NCI-H510A treated with DMSO at 0.1 percent for 48 hours (cell line): Measurements from ENCODE around the gene NEK9.
"Not testable (repeated sequence)": the region's sequence is repeated elsewhere in the genome, so short reads cannot be mapped to it uniquely, and the experiment has no call there.

Experiments used
- DNase-seq: peaks from one replicate; lab custom pipeline; 2025; lab: John Stamatoyannopoulos, UW

The NEK9 gene

DNA sequence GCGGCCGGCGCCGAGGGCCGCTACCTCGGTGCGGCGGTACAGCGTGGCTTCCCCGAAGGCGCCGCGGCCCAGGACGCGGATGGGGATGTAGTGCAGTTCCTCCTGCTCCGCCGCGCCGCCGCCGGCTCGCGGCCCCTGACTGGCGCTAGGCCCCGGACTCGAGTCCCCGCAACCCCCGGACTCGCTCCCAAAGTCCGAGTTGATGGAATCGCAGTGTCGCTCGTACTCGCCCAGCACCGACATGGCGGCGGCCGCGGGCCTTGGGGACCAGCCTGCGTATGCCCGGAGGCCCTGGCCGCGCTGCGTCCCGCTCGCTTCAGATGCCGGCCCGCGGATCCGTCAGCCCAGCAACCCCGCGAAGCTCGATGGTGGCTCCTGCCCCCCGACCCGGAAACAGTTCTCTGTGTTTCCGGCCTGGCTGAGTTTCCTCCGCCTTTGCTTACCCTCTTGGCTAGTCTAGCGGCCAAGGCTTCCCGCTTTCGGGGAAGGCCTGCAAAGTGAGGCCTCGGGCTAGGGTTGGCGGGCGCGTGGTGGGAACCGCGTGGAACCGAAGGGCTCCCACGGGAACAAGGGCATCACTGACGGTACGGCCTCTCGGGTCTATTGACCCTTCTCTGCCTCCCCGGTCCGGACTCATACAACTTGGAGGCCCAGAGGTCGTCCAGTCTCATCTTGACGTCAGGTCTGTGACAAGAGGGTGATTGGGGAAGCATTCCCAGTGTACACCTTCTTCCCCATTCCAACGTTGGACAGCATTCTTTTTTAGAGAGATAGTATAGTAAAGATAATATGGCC lies at the start of gene NEK9:
Gene NEK9 (minus strand): TSS at position 370 of the 795 bp plus-strand sequence. CDS start 127 bp downstream, at position 243.
- DNase-seq, result peak; percentile 76

DNA sequence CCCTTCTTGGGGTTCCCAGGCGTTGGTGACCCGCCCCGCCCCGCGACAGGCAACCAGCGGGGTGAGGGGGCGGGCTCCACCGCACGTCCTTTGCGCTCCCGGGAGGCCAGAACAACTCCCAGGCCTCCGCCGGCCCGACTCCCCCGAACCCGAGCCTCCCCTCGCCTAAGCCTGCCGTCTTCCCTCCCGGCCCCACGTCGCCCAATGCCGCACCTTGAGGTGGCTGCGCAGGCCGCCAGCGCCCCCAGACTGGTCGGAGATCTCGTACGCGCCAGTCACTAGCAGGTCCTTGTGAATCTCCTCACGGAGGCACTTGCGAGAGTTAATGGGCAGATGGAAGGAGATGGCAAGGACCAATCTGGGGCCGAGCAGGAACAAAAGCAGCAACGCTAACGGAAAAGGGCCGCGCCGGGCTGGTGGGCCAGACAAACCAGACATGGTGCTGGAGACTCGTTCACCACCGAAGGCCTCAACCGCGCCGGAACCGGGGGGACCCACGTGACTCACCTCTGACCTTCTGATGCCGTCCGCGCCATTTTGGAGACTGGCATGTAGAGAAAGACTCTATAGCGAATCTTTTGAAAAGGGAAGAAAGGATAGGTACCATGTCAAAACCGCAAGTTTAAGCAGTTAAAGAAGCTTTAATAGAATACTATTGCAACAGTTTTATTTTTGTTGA lies 49.4 kb upstream of the NEK9 start, which contains the start of gene TMED10:
Gene TMED10 (minus strand): TSS at position 471 of the 679 bp plus-strand sequence. CDS start 33 bp downstream, at position 438.
- peak; percentile 98 for DNase-seq

DNA sequence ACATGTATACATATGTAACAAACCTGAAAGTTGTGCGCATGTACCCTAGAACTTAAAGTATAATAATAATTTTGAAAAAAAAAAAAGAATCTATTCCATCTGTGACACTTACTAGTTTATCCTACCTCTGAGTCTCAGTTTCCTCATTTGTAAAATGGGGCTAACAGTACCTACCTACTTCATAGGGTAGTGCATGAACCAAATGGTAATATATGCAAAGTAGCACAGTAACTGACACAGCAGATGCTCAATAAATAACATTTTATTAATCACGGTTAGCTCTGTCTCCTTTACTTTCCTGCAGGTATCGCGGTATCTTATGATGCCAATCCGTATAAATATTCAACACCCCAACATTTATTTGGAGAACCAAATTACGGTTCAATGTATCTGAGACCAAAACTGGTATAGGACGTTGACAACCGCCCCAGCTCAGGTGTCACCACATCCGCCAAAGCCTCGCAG lies 48.9 kb upstream of the NEK9 start:
- peak; percentile 53 for DNase-seq

GRCh38 chr14:75174066-75174465 lies 47.2 kb upstream of the NEK9 start:
- no peak for DNase-seq

DNA sequence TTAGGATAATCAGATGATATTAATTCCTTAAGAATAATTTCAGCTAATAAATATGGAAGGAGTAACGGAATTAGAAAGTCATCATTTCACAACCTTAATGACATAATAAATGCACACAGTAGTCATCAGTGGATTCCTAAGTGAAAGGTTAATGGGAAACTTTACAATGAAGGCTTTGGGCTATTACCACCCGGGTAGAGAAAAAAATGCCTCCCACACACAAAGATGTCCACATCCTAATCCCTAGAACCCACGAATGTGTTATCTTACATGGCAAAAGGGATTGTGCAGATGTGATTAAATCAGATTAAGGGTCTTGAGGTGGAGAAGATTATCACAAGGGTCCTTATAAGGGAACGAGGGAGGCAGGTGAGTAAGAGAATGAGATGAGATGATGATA lies 43.9 kb upstream of the NEK9 start:
- no peak for DNase-seq

DNA sequence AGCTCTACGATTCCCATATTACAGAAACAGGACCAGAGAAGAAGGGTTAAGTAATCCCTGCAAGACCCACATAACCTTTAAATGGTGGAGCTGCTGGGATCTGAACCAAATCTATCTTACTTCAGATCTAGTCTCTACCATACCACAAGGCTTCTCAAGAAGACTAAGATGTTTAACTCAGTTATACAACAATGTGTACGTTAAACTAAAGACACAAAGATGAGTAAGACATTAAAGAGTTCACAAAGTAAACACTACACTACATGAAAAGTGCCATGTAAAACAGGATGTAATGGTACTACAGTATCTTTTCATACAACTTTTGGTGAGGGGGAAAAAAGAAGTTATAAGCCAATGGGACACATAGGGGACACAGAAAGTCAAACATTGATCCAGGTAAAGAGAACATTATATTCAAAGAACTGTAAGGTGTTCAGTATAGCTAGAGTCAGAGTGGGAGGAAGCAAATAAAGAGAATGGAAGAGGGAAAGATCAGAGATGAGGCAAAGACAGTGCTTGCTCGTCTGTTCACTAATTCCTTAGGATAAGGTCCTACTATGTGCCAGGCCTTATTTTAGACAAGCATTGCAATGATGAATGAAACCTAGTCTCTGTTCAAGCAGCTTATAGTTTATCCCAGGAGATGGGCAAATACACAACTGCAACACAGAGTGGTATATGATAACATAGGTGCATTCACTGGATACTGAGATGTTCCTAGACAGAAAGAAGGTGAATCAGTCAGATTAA lies 41.9 kb upstream of the NEK9 start:
- no peak for DNase-seq

- DNase-seq, result no peak
Measured at GRCh38 chr14:75167325-75167724, 40.5 kb upstream of the NEK9 start.

- DNase-seq, result no peak
Measured at GRCh38 chr14:75165586-75166391, 38.9 kb upstream of the NEK9 start.

GRCh38 chr14:75164809-75165208 lies 38.0 kb upstream of the NEK9 start:
- DNase-seq, result no peak

GRCh38 chr14:75163677-75164076 lies 36.8 kb upstream of the NEK9 start:
- DNase-seq, result no peak

DNA sequence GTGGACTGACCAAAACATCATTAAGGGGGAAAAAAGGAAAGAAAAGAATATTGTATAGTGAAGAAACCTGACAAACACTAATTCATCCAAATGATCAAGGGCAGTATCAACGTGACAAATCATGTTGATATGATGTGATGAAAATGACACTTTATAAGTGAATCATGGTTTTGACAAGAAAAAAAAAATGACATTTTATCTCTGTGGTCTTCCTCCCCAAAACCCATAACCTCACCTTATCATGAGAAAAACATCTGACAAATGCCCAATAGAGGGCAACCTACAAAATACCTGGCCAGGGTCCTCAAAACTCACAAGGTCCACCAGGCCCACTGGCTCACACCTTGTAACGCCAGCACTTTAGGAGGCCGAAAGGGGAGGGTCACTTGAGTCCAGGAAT lies 35.8 kb upstream of the NEK9 start:
- no peak for DNase-seq

DNA sequence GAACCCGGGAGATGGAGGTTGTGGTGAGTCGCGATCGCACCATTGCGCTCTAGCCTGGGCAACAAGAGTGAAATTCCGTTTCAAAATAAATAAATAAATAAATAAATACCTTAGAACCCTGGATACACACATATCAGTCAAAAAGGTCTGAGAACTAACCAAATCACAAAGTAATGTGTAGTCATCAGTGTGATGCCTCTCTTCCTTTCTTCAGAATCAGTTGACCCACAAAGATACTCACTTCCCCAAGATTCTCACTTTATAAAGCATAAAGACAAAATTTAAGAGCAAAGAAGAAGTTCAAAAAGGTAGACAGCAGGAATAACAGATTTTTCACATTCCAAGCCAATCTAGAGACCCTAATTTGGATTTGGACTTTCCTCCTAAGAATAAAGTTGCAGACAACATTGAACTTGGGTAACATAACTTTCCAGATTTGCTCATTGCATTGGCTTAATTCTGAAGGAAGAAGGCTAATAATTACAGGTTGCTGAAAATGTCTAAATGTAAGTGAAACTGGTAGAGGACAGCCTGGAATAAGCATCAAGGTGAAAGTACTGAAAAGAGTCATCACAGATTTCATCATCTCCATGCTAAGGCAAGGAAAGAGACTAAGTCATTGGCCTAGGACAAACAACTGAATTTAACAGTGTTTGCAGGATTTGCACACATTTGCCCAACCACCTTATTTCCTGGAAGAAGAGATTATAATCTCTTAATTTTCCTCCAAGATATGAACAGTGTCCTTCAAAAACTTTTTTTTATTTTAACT lies 32.2 kb upstream of the NEK9 start:
- no peak for DNase-seq

DNA sequence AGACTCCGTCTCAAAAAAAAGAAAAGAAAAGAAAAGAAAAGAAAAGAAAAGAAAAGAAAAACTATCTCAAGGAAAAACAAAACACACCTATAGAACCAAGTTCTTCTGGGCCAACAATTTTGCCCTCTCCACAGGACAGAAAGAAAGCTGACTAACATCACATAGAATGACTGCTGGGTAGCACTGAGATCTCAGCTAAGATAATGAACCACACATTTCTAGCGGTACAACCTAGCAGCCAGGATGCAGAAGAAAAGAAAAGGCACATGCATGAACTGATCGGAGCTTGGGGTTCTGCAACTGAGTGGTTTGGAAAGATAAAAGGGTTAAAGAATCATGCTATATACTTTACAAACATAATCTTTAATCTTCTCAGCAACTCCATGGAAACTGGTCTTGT lies 30.1 kb upstream of the NEK9 start:
- no peak for DNase-seq

- no peak for DNase-seq
Measured at GRCh38 chr14:75156111-75156510, 29.3 kb upstream of the NEK9 start.

DNA sequence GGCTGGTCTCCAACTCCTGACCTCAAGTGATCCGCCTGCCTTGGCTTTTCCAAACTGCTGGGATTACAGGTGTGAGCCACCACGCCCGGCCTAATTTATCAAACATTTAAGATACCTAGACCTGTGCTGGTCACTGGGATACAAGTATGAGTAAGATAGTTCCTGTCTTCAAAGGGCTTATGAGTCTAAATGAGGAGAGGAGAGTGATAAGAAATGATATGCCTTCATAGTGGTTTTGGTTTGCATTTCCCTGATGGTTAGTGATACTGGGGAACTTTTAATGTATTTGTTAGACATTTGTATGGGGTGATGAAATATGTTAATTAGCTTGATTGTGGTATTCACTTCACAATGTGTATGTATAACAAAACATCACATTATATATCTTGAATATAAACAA lies 28.3 kb upstream of the NEK9 start:
- no peak for DNase-seq

- no peak for DNase-seq
Measured at GRCh38 chr14:75153295-75153694, 26.4 kb upstream of the NEK9 start.

GRCh38 chr14:75151851-75152250 lies 25.0 kb upstream of the NEK9 start:
- no peak for DNase-seq

DNA sequence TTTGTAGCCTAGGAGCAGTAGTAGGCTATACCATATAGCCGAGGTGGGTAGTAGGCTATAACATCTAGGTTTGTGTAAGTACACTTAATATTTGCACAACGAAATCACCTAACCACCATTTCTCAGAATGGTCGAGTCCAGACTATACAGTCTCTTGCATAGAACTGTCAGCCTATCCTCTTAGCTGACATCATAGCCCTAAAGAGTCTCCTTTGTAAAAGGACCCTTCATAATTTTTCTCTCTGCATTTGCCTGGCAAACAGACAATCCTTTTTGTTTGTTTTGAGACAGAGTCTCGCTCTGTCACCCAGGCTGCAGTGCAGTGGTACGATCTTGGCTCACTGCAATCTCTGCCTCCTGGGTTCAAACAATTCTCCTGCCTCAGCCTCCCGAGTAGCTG lies 23.8 kb upstream of the NEK9 start:
- DNase-seq, result not testable (repeated sequence)

DNA sequence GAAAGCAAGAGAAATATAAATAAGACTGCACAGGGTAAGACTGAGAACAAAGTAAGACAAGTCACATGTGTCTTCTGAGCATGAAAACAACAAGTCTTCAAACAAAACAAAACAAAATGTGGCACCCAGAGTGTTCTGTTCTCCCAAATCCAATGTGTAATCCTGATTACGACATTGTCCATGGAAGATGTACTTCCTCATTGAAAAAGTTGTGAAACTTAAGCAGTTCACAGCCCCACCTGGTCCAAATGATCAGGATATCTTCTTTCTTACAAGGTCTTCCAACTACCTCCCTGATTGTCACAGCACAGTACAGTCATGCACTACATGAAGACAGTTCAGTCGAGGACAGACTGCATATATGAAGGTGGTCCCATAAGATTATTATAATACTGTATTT lies 23.3 kb upstream of the NEK9 start:
- no peak for DNase-seq

DNA sequence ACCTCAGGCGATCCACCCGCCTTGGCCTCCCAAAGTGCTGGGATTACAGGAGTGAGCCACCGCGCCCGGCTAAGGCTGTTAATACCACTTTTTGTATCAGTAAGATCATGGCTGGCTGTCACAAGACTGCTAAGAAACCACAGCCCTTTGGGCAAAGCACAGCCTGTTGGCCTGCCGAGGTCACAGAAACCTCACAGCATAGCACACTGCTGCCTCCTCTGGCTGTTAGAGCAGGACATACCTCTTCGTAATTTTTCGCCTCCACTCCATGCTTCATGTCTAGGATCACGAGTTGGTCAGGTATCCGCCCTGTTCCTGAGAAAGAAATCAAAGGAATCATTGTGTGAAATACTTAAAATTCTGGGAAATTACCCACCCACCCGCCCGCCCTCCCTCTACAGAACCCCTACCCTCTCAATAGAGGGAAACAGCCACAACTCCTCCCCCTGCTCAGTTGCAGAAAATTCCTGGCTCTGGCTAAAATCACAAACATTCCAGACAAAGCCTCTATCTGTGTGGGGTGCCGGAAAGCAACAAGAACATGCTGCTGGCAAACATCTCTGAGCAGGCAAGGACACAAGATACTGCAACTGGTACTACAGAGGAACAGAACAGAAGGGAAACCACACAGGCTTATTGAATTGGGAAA lies 20.7 kb upstream of the NEK9 start:
- DNase-seq, result no peak
